Measurements from ENCODE around the gene DRD3.

Gene DRD3

GRCh38 chr3:114218006-114218405, 39.2 kb upstream of the DRD3 start:
- Histone ChIP-seq H2BK120ac (ENCODE audit: low read depth, low read length) (no peak overlapping the region), H3K14ac (ENCODE audit: low read length in 2 of 2) (no peak overlapping the region)

DNA sequence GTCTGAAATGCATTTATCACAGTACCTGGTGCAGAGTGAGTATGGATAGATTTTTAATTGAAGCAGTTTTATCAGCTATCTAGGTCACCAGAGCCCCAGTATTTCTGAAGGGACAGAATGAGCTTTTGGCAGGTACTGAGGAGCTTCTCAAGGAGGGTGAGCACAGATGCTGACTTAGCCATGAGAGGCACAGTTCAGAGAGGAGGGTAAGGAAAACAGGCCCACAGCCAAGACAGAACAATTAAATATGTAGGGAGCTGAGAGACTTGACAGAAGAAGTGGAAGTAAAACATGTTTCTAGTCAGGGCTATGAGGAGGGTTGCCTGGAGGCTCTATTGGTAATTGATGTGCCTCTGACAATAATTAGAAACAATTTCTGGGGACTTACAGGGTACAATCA, 38.4 kb upstream of the DRD3 start:
- H2AFZ ChIP-seq (ENCODE audit: low read depth, low read length): no peak overlapping the region
- no peak overlapping the region for H3K14ac ChIP-seq (ENCODE audit: low read length in 2 of 2)
- H2BK15ac ChIP-seq (ENCODE audit: low read depth, poor library complexity, severe bottlenecking): no peak overlapping the region
- no peak overlapping the region for H3K4ac ChIP-seq (ENCODE audit: low read depth in 1 of 2, low read length in 2 of 2)
- H3K36me3 ChIP-seq (ENCODE audit: control insufficient read depth in 1 of 2, insufficient read depth in 2 of 2, low read depth in 1 of 2, low read length in 2 of 2): no peaks in the 10 kb centered on the region
- H2AK5ac ChIP-seq (ENCODE audit: low read length, severe bottlenecking): no peak overlapping the region
- H3K9me3 ChIP-seq (ENCODE audit: control insufficient read depth, low read length): no peaks in the 10 kb centered on the region
- no peak for DNase-seq
- H4K91ac ChIP-seq (ENCODE audit: low read length): no peak overlapping the region
- H3K27me3 ChIP-seq (ENCODE audit: control insufficient read depth in 1 of 2, insufficient read depth in 1 of 2, low read length in 2 of 2): no peaks in the 10 kb centered on the region
- no peak overlapping the region for H2BK12ac ChIP-seq (ENCODE audit: low read length in 2 of 2)
- H3K27ac ChIP-seq (ENCODE audit: low read length, poor library complexity, severe bottlenecking): no peak overlapping the region
- peaks cover 9% of the 10 kb centered on the region for H3K4me1 ChIP-seq (ENCODE audit: control insufficient read depth, insufficient read depth, low read depth, low read length)
- no peak overlapping the region for H3K4me2 ChIP-seq (ENCODE audit: low read length, poor library complexity, severe bottlenecking)
- H2BK5ac ChIP-seq (ENCODE audit: low read depth, low read length, poor library complexity, severe bottlenecking): no peak overlapping the region
- H2BK120ac ChIP-seq (ENCODE audit: low read depth, low read length): no peak overlapping the region
- H4K8ac ChIP-seq (ENCODE audit: low read length): no peak overlapping the region
- H3K79me1 ChIP-seq (replicated peaks; ENCODE audit: low read length, poor library complexity, severe bottlenecking): no peaks in the 10 kb centered on the region
- H3K23ac ChIP-seq (ENCODE audit: low read length in 2 of 2): no peak overlapping the region
- no peak overlapping the region for H3K9ac ChIP-seq (ENCODE audit: low read length)
- H3K18ac ChIP-seq (ENCODE audit: low read depth in 1 of 2, low read length in 2 of 2): no peak overlapping the region
- no peak overlapping the region for H3K4me3 ChIP-seq (ENCODE audit: insufficient read depth in 1 of 2, low read depth in 1 of 2, low read length in 2 of 2)

More at GRCh38 chr3:114218006-114218405, 39.2 kb upstream of the DRD3 start:
- Histone ChIP-seq H2AFZ (ENCODE audit: low read depth, low read length) (no peak overlapping the region), H3K9me3 (ENCODE audit: control insufficient read depth, low read length) (no peaks in the 10 kb centered on the region), H3K4ac (ENCODE audit: low read depth in 1 of 2, low read length in 2 of 2) (no peak overlapping the region), H3K4me1 (ENCODE audit: control insufficient read depth, insufficient read depth, low read depth, low read length) (peaks cover 9% of the 10 kb centered on the region), H3K79me1 (replicated peaks; ENCODE audit: low read length, poor library complexity, severe bottlenecking) (no peaks in the 10 kb centered on the region), H3K27me3 (ENCODE audit: control insufficient read depth in 1 of 2, insufficient read depth in 1 of 2, low read length in 2 of 2) (no peaks in the 10 kb centered on the region), H2BK12ac (ENCODE audit: low read length in 2 of 2) (no peak overlapping the region), H4K91ac (ENCODE audit: low read length) (no peak overlapping the region), H4K8ac (ENCODE audit: low read length) (no peak overlapping the region), H3K36me3 (ENCODE audit: control insufficient read depth in 1 of 2, insufficient read depth in 2 of 2, low read depth in 1 of 2, low read length in 2 of 2) (no peaks in the 10 kb centered on the region), H3K9ac (ENCODE audit: low read length) (no peak overlapping the region), H3K18ac (ENCODE audit: low read depth in 1 of 2, low read length in 2 of 2) (no peak overlapping the region), H2BK5ac (ENCODE audit: low read depth, low read length, poor library complexity, severe bottlenecking) (no peak overlapping the region), H2AK5ac (ENCODE audit: low read length, severe bottlenecking) (no peak overlapping the region), H3K4me2 (ENCODE audit: low read length, poor library complexity, severe bottlenecking) (no peak overlapping the region), H3K4me3 (ENCODE audit: insufficient read depth in 1 of 2, low read depth in 1 of 2, low read length in 2 of 2) (no peak overlapping the region), H3K23ac (ENCODE audit: low read length in 2 of 2) (no peak overlapping the region), H3K27ac (ENCODE audit: low read length, poor library complexity, severe bottlenecking) (no peak overlapping the region), H2BK15ac (ENCODE audit: low read depth, poor library complexity, severe bottlenecking) (no peak overlapping the region)
- 92% methylated on average over 2 of the region's 3 CpGs for WGBS
- no peak for DNase-seq

- H3K14ac ChIP-seq (ENCODE audit: low read length in 2 of 2): no peak overlapping the region
- no peaks in the 10 kb centered on the region for H3K27me3 ChIP-seq (ENCODE audit: control insufficient read depth in 1 of 2, insufficient read depth in 1 of 2, low read length in 2 of 2)
Measured at GRCh38 chr3:114216186-114216970, 37.5 kb upstream of the DRD3 start.

DNA sequence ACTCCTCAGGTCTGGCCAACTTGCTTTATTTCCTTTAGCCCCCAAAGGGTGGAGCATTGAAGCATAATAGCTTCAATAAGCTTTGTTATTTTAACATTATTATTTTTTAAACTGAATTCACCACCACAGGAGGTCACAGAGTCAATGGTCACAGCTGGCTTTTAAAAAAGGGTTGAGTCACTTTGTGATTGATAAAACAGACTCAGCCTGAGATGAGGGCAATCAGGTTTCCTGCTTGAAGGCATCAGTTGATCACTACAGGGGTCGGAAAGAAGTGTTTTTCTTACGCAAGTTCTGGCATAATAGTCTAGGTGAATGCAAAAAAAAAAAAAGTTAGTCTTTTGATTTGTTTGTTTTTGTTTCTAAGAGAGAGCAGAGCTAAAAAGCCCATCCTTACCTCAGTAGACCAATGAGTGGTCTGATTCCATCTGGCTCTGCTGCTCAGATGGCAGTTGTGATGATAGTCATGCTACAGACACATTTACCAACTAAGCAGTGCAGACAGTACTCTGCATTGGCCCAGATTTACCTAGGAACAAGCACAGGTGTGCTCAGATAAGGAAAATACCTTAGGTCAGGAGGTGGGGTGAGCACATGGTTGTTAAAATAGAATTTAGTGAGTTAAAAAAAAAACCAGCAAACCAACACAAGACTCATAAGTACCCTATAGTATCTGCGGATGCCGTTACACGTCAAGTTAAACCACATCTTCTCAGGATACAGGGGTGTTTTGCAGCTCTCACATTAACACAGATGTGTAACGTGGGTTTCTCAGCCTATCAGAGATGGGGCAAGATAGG, 35.9 kb upstream of the DRD3 start:
- Histone ChIP-seq H4K91ac (ENCODE audit: low read length) (no peak overlapping the region), H3K14ac (ENCODE audit: low read length in 2 of 2) (no peak overlapping the region), H3K23ac (ENCODE audit: low read length in 2 of 2) (no peak overlapping the region), H3K9me3 (ENCODE audit: control insufficient read depth, low read length) (no peaks in the 10 kb centered on the region), H4K8ac (ENCODE audit: low read length) (no peak overlapping the region), H3K79me1 (replicated peaks; ENCODE audit: low read length, poor library complexity, severe bottlenecking) (no peaks in the 10 kb centered on the region), H3K4me3 (ENCODE audit: insufficient read depth in 1 of 2, low read depth in 1 of 2, low read length in 2 of 2) (peak overlapping the region in 1 of 2 experiments; percentile 32), H3K4me1 (ENCODE audit: control insufficient read depth, insufficient read depth, low read depth, low read length) (peaks cover 9% of the 10 kb centered on the region), H3K4ac (ENCODE audit: low read depth in 1 of 2, low read length in 2 of 2) (no peak overlapping the region), H3K9ac (ENCODE audit: low read length) (peak overlapping the region; percentile 84), H2BK5ac (ENCODE audit: low read depth, low read length, poor library complexity, severe bottlenecking) (no peak overlapping the region), H3K4me2 (ENCODE audit: low read length, poor library complexity, severe bottlenecking) (peak overlapping the region; percentile 72), H2BK120ac (ENCODE audit: low read depth, low read length) (no peak overlapping the region), H2AK5ac (ENCODE audit: low read length, severe bottlenecking) (no peak overlapping the region), H2AFZ (ENCODE audit: low read depth, low read length) (no peak overlapping the region), H3K27ac (ENCODE audit: low read length, poor library complexity, severe bottlenecking) (peak overlapping the region; percentile 9), H2BK15ac (ENCODE audit: low read depth, poor library complexity, severe bottlenecking) (no peak overlapping the region), H3K36me3 (ENCODE audit: control insufficient read depth in 1 of 2, insufficient read depth in 2 of 2, low read depth in 1 of 2, low read length in 2 of 2) (no peaks in the 10 kb centered on the region), H3K27me3 (ENCODE audit: control insufficient read depth in 1 of 2, insufficient read depth in 1 of 2, low read length in 2 of 2) (no peaks in the 10 kb centered on the region), H2BK12ac (ENCODE audit: low read length in 2 of 2) (no peak overlapping the region), H3K18ac (ENCODE audit: low read depth in 1 of 2, low read length in 2 of 2) (no peak overlapping the region)
- 72% methylated on average over 6 of the region's 6 CpGs for WGBS
- DNase-seq: no peak

More at GRCh38 chr3:114216186-114216970, 37.5 kb upstream of the DRD3 start:
- Histone ChIP-seq H2BK12ac (ENCODE audit: low read length in 2 of 2) (no peak overlapping the region), H2BK120ac (ENCODE audit: low read depth, low read length) (no peak overlapping the region), H3K4me1 (ENCODE audit: control insufficient read depth, insufficient read depth, low read depth, low read length) (peaks cover 9% of the 10 kb centered on the region), H4K8ac (ENCODE audit: low read length) (no peak overlapping the region), H3K23ac (ENCODE audit: low read length in 2 of 2) (no peak overlapping the region), H2AK5ac (ENCODE audit: low read length, severe bottlenecking) (no peak overlapping the region), H2BK15ac (ENCODE audit: low read depth, poor library complexity, severe bottlenecking) (no peak overlapping the region), H2AFZ (ENCODE audit: low read depth, low read length) (no peak overlapping the region), H3K4me3 (ENCODE audit: insufficient read depth in 1 of 2, low read depth in 1 of 2, low read length in 2 of 2) (no peak overlapping the region), H3K27ac (ENCODE audit: low read length, poor library complexity, severe bottlenecking) (no peak overlapping the region), H3K4me2 (ENCODE audit: low read length, poor library complexity, severe bottlenecking) (no peak overlapping the region), H4K91ac (ENCODE audit: low read length) (no peak overlapping the region), H3K9ac (ENCODE audit: low read length) (no peak overlapping the region), H3K79me1 (replicated peaks; ENCODE audit: low read length, poor library complexity, severe bottlenecking) (no peaks in the 10 kb centered on the region), H2BK5ac (ENCODE audit: low read depth, low read length, poor library complexity, severe bottlenecking) (no peak overlapping the region), H3K9me3 (ENCODE audit: control insufficient read depth, low read length) (no peaks in the 10 kb centered on the region), H3K36me3 (ENCODE audit: control insufficient read depth in 1 of 2, insufficient read depth in 2 of 2, low read depth in 1 of 2, low read length in 2 of 2) (no peaks in the 10 kb centered on the region), H3K18ac (ENCODE audit: low read depth in 1 of 2, low read length in 2 of 2) (no peak overlapping the region), H3K4ac (ENCODE audit: low read depth in 1 of 2, low read length in 2 of 2) (no peak overlapping the region)
- no peak for DNase-seq
- 87% methylated on average over 5 of the region's 5 CpGs for WGBS
